HTR-8/SVneo (cell line): ENCODE measurements around the gene PCDH15.

Experiments used
- DNase-seq: peaks from one replicate; pipeline ENCODE4 v3.0.0; 2011; ENCODE audit warnings: low spot score, mixed read lengths; ENCODE audit not compliant: insufficient read length
- FAIRE-seq: peaks from 2 replicates; lab custom pipeline; 2011; peaks lifted over from hg19 to GRCh38; lab: Jason Lieb, UNC

The PCDH15 gene

DNA sequence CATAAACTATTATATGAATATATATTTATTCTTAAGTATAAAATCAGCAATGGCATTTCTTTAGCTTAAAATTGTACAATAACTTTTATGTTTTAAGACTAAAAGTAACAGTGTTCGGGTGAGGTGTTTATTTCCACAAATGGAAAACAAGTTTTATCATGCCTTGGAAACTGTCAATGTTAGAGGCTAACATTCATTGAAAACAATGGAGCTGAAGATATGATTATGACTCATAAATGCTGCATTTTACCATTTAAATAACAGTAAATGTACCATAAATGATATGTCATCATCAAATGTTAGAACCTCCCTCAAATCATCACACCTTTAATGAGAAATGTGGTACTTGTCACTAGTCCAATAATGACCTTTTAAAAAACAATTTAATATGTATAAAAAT, 897.3 kb downstream of the PCDH15 start:
- DNase-seq, result no peak
- no peak for FAIRE-seq

DNA sequence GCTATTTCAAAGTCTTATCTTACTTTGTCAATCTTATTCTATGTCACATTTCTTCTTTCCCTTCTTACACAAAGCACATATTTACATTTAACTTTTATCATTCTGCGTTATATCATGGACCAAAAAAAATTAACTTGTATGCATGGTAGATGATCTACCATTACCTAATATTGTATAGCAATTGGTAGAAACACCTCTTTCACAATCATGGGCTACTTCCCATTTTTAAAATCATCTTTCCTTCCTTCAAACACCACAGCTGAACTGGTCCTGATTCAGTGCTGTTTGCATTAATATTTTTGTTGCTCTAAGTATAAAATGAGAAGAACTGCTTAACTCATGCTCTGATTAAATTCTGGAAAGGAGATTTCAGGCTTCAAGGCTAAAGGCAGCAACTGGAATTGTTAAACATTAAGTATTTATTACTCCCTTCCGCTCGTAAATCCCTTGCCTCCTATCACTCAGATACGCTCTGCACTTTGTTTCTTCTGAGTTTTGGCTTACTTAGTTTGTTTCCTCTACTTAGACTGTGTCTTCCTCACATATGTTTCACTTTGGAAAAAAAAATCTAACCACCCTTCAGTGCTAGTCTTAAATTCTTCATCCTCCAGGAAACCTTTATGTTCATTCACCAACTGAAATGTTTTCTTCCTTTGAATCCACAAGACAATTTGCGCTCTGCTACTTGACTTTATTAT, 901.4 kb downstream of the PCDH15 start:
- no peak for FAIRE-seq
- no peak for DNase-seq

DNA sequence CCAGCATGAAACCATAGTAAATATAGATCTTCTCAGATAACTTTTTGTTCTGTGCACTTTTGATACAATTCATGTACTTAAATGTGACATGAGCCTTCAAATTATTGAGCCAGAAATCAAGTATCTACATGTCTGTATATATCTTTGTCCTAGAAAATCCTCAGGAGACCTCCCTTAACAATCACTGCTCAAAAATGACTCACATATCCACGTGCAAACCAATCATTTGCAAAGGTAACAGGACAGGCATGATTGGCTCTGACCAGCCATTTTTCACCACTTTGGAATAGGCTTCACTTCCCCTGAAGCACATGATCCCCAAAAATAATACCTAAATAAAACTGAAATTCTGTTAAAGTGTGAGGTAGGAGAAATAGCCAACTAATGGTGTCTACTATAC, 902.5 kb downstream of the PCDH15 start:
- no peak for FAIRE-seq
- no peak for DNase-seq

DNA sequence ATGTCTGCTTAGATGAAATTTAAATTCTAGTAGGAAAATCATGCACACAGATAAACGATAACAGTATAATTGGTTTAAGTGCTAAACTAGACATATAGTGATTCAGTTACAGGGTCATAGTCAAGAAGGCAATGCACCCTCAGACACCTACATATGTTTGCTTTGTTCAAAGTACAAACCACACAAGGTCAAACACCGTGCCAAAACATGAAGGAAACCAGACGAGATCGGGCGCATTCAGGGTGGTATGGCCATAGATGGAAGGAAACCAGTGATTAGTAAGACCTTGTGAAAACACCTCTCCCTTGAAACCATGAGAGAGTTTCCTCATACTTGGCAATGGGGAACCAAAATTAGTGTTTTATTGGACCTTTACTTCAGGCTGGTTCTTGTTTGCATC, 906.9 kb downstream of the PCDH15 start:
- FAIRE-seq (no peak), DNase-seq (no peak)

DNA sequence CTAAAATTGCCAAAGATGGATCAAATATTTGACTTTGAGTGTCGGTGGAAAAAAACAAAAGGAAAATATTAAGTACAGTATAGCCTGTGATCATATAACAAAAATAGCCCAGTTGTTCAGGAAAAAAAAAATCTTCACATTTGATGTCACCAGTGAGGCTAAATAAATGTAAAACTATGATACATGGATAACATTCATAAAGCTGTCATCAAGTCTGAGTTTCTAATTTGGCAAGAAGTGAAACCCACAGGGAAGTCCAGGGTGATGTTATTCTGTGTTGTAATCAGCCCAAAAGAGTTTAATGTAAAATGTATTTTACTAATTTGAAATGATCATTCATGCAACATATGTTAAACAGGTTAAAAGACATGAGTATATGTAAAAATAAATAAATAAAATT, 908.0 kb downstream of the PCDH15 start:
- no peak for FAIRE-seq
- no peak for DNase-seq

DNA sequence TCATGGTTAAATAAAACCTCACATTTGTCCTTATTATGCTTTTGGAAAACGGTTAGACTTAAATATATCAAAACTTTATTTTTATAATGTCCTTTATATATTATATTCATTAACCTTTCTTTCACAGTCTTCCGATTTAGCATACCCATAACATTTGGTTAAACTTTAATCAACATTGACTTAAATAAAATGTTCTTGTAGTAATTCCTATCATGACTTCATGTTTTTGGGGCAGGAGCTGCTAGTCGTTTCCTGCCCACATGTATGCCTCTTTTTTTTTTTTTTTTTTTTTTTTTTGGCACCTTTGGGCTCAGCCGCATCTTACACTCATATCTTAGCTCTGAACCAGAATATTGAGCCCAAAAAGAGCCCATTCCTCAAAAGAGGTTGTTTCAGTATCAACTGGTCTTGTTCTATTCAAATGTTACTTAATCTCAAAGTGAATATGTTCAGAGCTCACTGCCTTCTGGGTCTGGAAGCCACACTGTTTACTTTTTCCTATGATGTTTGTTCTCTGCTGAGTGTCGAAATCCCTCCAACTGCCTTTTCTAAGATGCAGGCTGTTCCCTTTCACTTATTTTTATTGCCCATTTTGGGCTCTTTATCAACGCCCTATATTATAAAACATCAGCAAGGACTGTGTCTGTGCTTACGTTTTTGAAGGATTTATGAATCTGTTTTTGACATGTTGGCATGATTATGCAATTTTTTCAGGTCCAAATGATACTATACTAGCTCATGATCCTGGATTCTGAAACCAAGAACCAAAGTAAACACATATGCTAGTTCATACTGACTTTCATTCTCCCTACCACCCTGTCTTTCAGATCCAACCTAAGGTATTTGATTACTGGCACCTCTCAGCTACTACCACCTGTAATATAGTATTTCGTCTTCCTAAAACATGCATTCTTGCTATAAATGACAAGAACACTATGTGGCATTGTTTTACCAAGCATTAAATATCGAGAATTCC, 914.4 kb downstream of the PCDH15 start:
- no peak for DNase-seq
- FAIRE-seq, result no peak

DNA sequence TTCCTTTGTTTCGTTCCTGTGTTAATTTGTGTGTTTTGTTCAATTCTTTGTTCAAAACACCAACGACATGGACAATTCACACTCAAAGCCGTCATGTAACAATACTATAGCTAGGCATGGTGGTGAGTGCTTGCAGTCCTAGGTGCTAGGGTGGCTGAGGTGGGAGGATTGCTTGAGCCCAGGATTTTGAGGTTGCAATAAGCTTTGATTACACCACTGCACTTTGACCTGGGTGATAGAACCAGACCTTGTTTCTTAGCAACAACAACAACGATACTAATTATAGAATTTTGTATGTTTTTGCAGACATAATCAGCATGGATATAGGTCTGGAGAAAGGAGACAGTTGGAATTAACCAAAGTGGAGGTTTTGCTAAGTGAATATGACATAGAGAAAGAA, 936.2 kb downstream of the PCDH15 start:
- FAIRE-seq, result no peak

DNA sequence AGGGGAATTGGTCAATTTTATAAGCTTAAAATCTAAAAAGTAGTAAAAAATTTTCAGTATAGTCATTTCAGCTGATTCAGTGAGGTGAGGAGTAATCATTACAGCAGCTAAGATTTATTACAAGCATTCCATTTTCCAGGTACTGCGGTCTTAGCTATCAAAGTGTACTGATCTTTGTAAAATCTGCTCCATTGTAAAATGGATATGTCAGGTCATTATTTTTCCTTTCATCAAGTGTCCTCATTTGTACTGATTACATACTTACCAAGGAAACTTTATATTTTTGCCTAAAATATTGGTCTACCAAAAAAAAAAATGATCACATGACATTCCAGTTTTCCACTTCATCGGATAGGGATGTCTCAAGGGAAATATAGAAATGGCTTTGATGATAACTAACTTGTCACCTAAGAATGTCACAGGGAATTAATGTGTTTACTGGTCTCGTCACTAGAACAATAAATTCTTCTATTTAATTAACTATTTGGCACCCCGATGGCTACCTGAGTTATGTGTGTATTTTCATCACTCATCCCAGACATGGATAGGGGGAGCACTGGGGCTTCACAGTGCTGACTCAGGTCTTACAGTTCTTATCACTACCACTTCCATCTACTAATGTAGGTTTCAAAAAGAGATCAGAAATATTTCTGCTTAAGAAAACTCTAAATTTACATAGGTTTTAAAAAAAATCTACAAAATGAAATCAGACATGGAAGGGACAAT, 948.4 kb downstream of the PCDH15 start:
- DNase-seq, result no peak
- no peak for FAIRE-seq

More for the DNA sequence above, 936.2 kb downstream of the PCDH15 start:
- DNase-seq, result no peak

DNA sequence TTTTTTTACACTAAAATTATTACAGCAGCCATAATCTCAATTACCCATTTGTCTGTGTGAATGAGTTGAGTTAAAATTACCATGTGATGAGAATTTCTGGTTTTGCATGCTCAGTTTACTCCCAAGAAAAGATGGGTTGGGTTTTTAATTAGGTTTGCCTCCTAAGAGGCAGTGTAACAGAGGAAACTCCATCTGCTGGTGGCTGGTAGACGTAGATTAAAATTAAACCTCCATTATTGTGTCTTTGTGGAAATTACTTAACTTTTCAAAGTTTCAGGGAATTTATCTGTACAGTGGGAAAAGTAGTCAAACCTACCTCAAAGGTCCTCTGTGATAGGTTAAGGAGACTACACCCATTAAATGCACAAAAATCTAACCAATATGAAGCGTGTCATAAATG, 954.2 kb downstream of the PCDH15 start:
- no peak for FAIRE-seq
- DNase-seq, result no peak

DNA sequence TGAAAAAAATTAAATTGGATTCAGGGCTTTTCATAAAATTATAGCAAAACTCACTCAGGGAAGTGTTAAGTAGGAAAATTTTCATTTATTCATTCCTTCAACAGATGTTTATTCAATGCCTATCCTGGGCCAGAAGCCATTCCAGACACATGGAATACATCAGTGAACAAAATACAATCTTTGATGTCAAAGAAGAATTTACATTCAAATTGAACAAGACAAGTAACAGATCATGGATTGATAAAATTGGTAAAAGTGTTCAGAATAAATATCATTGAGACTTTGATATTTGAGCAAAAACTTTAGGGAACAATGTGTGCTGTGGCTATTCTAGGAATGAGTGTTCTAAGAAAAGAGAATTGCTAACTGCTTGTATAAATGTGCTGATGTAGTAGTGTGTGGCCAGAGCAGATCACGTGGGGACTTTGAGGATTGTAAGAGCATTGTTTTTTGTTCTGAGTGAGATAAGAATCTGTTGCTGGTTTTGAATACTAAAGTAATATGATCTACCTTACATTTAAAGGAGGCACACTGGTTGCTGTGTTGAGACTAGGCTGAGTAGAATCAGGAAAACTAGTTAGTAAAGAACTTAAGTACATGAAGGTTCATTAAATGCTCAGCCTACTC, 957.2 kb downstream of the PCDH15 start:
- FAIRE-seq, result no peak
- DNase-seq, result no peak

DNA sequence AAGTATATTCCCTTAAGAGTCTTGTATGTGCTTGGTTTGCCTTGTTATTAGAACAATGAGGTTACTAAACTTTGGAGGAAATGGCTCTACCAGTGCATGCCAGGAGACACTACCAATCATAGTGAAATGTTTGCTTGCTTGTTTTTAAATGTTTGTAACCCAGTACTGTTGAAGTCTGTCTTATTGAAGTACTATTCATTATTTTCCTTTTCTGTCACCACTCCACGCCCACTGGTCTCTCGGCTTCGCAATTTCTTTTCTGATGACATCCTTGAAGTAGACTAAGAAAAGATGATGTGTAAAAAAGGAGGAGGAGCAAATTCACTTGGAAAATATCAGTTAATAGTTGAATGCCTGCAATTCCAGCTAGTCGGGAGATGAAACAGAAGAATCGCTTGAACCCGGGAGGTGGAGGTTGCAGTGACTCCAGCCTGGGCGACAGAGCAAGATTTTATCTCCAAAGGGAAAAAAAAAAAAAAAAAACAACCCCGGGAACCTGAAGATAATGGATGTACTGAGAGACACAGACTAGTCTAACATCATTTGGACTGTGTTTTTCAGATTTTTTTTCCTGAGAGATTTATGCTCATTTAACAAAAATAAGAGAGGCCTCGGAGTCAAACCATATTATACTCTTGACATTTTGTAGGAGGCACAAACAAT, 959.4 kb downstream of the PCDH15 start:
- FAIRE-seq (no peak), DNase-seq (no peak)

DNA sequence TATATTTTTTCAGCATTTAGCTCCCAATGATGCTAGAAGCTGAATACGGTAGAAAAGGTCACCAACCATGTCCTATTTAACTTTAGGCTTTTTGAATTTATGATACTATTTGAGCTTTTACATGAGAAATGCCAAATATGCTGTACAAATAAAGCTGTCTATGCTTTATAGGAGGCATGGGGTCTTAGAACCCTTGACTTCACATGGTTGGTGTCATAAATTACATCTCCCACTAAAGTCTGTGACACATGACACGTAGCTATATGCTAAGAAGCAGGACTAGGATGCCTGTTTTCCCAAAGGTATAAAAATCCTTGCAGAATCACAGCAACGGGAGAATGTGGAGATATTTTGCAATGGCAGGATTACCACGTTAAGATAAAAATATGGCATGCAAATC, 960.4 kb downstream of the PCDH15 start:
- no peak for FAIRE-seq
- no peak for DNase-seq

DNA sequence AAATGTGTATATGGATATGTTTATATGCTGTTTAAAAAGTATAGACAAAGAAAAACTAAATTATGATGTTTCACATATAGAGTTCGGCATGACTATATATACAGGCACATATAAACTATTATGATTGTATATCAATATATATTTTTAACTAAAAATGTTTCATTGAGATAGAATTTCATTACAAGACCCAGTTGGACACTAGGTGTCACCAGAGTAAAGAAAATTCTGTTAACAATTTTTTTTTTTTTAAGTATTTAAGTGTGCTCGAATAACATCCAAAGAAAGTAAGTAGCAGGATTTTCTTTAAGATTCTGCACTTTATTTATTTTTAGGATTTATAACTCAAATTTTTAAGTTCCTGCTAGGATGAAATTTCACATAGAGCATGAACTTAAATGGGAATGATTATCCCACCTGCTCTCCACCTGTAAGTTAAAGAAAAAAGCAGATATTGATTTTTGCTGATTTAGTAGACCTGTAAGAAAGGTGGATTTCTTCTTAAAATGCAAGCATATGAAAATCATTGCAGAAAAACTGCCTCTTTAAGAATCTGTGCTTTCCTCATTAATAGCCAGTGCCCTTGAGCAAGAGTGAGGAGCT, 961.5 kb downstream of the PCDH15 start:
- DNase-seq (no peak), FAIRE-seq (no peak)

DNA sequence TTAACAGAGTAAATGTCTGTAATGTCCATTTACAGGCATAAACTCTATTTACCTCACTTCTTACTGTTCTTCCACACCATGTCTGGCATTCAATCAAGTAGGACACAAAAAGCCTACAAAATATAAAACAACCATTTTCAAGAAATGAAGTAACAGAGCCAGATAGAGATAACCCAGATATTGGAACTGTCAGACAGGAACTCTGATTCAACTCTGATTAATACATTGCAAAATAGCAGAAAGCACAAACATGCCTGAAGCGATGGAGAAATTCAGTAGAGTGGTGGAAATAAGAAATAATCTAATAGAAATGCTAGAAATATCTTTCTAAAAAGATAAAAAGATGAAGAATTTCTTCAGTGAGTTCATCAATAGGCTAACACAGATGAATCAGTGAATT, 964.4 kb downstream of the PCDH15 start:
- FAIRE-seq (no peak), DNase-seq (no peak)

DNA sequence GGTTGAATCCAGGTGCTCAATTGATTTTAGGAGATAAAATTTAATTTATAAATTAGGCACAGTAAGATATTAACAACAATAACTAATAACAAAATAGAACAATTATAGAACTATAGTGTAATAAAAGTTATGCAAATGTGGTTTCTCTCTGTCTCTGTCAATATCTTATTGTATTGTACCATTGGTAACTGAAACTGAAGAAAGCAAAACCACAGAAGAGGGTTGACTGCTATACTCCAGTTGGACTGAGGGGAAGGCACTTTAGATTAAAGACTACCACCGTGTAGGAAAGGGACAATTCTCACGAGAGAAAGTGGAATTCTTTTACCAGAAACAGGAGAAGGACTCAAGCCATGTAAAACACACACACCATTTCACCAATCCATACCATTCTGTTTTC, 967.1 kb downstream of the PCDH15 start:
- no peak for DNase-seq
- FAIRE-seq, result no peak

DNA sequence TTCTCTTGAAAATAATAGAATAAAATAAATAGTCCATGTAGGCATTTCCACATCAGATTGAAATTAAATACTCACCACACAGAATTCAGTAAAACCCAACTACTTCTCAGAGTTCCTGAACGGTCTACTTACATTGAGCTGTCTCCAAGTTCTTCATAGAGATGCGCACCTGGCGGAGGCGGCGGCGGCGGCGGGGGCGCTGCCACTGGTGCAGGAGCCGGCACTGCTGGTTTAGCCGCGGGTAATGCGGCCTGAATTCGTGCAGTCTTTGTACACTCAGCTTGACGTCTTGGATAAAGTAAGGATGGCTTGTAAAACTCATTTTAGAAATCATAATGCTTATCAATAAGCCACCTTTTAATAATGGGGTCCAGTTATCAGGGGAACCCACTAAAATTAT, 973.8 kb downstream of the PCDH15 start:
- DNase-seq, result no peak
- no peak for FAIRE-seq

DNA sequence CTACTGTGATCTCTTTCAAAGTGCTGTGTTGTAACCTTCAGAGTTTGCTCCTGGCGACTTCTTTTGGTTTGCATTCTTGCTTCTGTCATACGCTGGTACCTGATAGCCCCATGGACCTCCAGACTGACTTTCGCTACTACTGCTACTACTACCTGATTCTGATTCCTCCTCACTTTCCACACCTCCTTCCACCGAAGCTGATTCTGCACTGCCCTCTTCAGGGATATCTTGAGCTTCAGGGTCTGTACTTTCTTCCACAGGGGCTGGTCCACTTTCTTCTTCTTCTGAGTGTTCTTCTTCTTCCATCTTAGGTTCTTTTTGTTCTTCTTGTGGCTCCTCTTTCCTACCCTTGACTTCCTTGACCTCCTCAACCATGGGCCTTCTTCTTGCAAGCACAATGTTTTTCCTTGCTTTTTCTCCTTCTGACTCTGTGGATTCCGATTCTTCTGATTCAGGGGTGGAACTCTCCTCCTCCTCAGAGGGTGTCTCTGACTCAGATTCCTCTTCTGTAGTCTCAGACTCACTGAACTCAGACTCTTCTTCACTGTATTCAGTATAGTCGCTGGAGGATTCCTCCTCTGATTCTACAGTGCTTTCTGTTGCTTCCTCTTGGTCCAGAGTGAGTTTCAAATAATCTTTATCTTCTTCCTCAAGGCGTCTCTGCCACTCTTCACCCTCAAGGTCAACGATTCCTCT, 992.2 kb downstream of the PCDH15 start:
- FAIRE-seq, result no peak
- no peak for DNase-seq

DNA sequence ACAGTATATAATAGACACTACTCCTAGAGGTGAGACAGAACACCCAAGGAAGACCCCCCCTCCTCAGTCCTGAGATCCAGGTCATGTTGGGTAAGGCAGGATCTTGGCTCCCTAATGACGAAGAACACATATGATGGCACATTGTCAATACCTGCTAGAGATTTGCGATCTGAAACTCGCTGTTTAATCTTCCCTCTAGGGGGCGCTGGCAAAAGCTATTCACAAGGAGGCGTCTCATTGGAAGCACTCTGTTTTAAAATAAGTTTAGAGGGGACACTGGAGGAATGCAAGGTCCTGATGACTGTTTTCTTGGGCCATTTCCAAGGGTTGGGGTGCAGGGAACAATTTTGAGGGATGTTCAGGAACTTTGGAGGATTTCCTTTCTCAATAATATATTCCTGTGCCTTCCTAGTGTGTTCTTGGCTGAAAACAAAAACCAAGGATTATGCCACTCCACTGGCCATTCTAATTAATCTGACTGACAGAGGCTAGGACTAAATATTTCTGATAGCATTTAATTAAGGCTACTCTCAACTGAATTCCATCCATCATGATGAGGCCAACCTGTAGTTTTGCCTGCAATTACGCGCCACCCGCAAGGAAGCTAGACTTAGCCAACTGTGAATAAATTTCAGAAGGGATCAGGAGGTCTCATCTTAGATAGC, 1014.7 kb downstream of the PCDH15 start:
- DNase-seq, result no peak
- FAIRE-seq, result no peak
